ENCODE data around the gene FAM114A2.

The FAM114A2 gene

DNA sequence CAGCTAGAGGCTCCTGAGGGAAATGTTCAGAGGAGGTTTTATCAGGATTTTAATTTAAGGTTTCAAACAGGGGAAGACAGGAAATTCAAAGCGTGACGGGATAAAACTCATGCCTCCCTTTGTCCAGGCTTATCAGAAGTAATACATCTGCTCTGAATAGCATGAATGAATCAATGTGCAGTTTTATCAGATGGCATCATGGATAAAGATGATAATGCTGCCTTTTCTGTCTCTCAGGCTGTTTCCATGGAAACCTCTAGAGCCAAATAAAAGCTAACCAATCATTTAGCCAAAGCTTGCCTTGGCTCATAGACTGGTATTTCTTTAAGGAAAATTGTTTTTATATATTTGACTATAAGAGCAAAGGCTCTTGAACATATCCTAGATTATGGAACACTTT lies 16.5 kb upstream of the FAM114A2 start:
- H3K36me3 ChIP-seq (ENCODE audit: insufficient read depth, low read length), result peaks cover 31% of the 10 kb centered on the region
- H4K20me1 ChIP-seq (ENCODE audit: insufficient read depth, low read length), result no peaks in the 10 kb centered on the region
- TF ChIP-seq, protein P1, sequence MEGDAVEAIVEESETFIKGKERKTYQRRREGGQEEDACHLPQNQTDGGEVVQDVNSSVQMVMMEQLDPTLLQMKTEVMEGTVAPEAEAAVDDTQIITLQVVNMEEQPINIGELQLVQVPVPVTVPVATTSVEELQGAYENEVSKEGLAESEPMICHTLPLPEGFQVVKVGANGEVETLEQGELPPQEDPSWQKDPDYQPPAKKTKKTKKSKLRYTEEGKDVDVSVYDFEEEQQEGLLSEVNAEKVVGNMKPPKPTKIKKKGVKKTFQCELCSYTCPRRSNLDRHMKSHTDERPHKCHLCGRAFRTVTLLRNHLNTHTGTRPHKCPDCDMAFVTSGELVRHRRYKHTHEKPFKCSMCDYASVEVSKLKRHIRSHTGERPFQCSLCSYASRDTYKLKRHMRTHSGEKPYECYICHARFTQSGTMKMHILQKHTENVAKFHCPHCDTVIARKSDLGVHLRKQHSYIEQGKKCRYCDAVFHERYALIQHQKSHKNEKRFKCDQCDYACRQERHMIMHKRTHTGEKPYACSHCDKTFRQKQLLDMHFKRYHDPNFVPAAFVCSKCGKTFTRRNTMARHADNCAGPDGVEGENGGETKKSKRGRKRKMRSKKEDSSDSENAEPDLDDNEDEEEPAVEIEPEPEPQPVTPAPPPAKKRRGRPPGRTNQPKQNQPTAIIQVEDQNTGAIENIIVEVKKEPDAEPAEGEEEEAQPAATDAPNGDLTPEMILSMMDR (IDR thresholded peaks at IDR 0.05; ENCODE audit: low read length), result no peak
- TF ChIP-seq EZH2 (IDR thresholded peaks at IDR 0.05; ENCODE audit: borderline replicate concordance, low read length), result no peak

DNA sequence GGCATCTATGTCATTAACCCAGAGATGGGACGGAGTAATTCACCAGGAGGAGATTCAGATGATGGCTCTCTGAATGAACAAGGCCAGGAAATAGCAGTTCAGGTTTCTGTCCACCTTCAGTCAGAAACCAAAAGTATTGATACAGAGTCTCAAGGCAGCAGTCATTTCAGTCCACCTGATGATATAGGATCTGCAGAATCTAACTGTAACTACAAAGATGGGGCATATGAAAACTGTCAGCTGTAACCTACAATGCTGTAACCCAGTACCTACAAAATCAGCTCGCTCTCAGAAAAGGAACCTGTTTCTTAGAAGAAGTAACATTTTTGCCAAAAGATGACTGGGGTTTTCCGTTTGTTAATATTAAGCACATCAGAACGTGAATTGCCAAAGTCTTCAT lies 14.8 kb upstream of the FAM114A2 start:
- H3K4me1 ChIP-seq (ENCODE audit: insufficient read depth, low read length, severe bottlenecking), result peaks cover 9% of the 10 kb centered on the region
- H3K9me2 ChIP-seq (ENCODE audit: low read depth, low read length), result no peaks in the 10 kb centered on the region
- no peak overlapping the region for H3K4me2 ChIP-seq (ENCODE audit: low read length)
- H3K27me3 ChIP-seq (ENCODE audit: insufficient read depth, low read length), result no peaks in the 10 kb centered on the region
- H2AFZ ChIP-seq (ENCODE audit: low read length), result no peak overlapping the region
- H3K9me3 ChIP-seq (ENCODE audit: low read length), result no peaks in the 10 kb centered on the region
- no peaks in the 10 kb centered on the region; the same call in 1 of the 2 replicates for H3F3A ChIP-seq (ENCODE audit: insufficient read depth, low read length)
- H3K4me3 ChIP-seq (ENCODE audit: low read depth, low read length, poor library complexity, severe bottlenecking), result no peak overlapping the region
- peaks cover 38% of the 10 kb centered on the region for H3K36me3 ChIP-seq (ENCODE audit: insufficient read depth, low read length)
- no peaks in the 10 kb centered on the region for H4K20me1 ChIP-seq (ENCODE audit: insufficient read depth, low read length)
- no peak overlapping the region for H3K27ac ChIP-seq (ENCODE audit: low read depth, low read length, poor library complexity, severe bottlenecking)
- no peaks in the 10 kb centered on the region for H3K79me2 ChIP-seq (ENCODE audit: insufficient read depth, low read length)
- TF ChIP-seq EZH2 (IDR thresholded peaks at IDR 0.05; ENCODE audit: borderline replicate concordance, low read length), result no peak
- TF ChIP-seq, protein P1 (IDR thresholded peaks at IDR 0.05; ENCODE audit: low read length), result no peak
- H3K9ac ChIP-seq (ENCODE audit: low read length), result no peak overlapping the region

More for the DNA sequence above, 16.5 kb upstream of the FAM114A2 start:
- Histone ChIP-seq H3K9ac (ENCODE audit: low read length) (no peak overlapping the region), H3F3A (ENCODE audit: insufficient read depth, low read length) (no peaks in the 10 kb centered on the region), H3K4me1 (ENCODE audit: insufficient read depth, low read length, severe bottlenecking) (peaks cover 16% of the 10 kb centered on the region), H3K4me3 (ENCODE audit: low read depth, low read length, poor library complexity, severe bottlenecking) (no peak overlapping the region), H3K27ac (ENCODE audit: low read depth, low read length, poor library complexity, severe bottlenecking) (no peak overlapping the region), H2AFZ (ENCODE audit: low read length) (no peak overlapping the region), H3K4me2 (ENCODE audit: low read length) (no peak overlapping the region), H3K9me2 (ENCODE audit: low read depth, low read length) (no peaks in the 10 kb centered on the region), H3K79me2 (ENCODE audit: insufficient read depth, low read length) (no peaks in the 10 kb centered on the region), H3K27me3 (ENCODE audit: insufficient read depth, low read length) (no peaks in the 10 kb centered on the region), H3K9me3 (ENCODE audit: low read length) (no peaks in the 10 kb centered on the region)

DNA sequence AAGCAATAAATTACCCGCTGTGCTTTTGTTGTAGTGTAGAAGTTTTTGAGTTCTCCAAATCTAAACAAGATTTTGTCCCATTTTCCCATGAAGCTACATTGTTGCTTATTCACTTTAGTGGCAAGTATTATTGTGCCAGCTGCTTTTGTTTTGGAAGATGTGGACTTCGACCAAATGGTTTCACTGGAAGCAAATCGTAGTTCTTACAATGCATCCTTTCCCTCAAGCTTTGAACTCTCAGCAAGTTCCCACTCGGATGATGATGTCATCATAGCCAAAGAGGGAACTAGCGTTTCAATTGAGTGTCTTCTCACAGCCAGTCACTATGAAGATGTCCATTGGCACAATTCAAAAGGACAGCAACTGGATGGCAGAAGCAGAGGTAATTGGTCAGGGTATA lies 10.9 kb upstream of the FAM114A2 start:
- Histone ChIP-seq H3K79me2 (ENCODE audit: insufficient read depth, low read length) (no peaks in the 10 kb centered on the region; the same call in 1 of the 2 replicates), H3K27me3 (ENCODE audit: insufficient read depth, low read length) (no peaks in the 10 kb centered on the region), H3K9me3 (ENCODE audit: low read length) (no peaks in the 10 kb centered on the region), H3F3A (ENCODE audit: insufficient read depth, low read length) (no peaks in the 10 kb centered on the region; the same call in 1 of the 2 replicates), H3K4me1 (ENCODE audit: insufficient read depth, low read length, severe bottlenecking) (no peaks in the 10 kb centered on the region), H2AFZ (ENCODE audit: low read length) (no peak overlapping the region), H3K9me2 (ENCODE audit: low read depth, low read length) (no peaks in the 10 kb centered on the region), H4K20me1 (ENCODE audit: insufficient read depth, low read length) (no peaks in the 10 kb centered on the region), H3K4me2 (ENCODE audit: low read length) (no peak overlapping the region), H3K36me3 (ENCODE audit: insufficient read depth, low read length) (peaks cover 38% of the 10 kb centered on the region), H3K4me3 (ENCODE audit: low read depth, low read length, poor library complexity, severe bottlenecking) (no peak overlapping the region), H3K27ac (ENCODE audit: low read depth, low read length, poor library complexity, severe bottlenecking) (no peak overlapping the region), H3K9ac (ENCODE audit: low read length) (no peak overlapping the region)
- no peak for TF ChIP-seq EZH2 (IDR thresholded peaks at IDR 0.05; ENCODE audit: borderline replicate concordance, low read length)
- TF ChIP-seq, protein P1 (IDR thresholded peaks at IDR 0.05; ENCODE audit: low read length), result no peak

Data from OCI-LY1 (cell line).